ENCODE results near the gene ADGRB3.

- TF ChIP-seq GATA2 (IDR thresholded peaks at IDR 0.05; ENCODE audit: low read depth, low read length) (no peak), GATA3 (IDR thresholded peaks at IDR 0.05; ENCODE audit: low read depth, low read length) (no peak)
These were observed 359.4 kb downstream of the ADGRB3 start for GRCh38 chr6:68994521-68994920.

All from SH-SY5Y (cell line).